HAP-1 (cell line): ENCODE data around the gene NOP14.

Experiments used
- DNase-seq, 2 experiments: peaks; one replicate each; pipeline ENCODE4 v3.0.0-alpha.2; 2016 to 2020; ENCODE audit warnings: low spot score in 2 of 2
- H3K27me3 ChIP-seq: fragments of 250-450 bp; sonication (Bioruptor Pico); 2 replicates; pipeline ENCODE4 v1.5.1; 2020; ENCODE audit warnings: low read depth, mild to moderate bottlenecking, moderate library complexity
- H3K36me3 ChIP-seq: fragments of 250-450 bp; sonication (Bioruptor Pico); replicated peaks from 2 replicates; pipeline ENCODE4 v1.5.1; 2020; ENCODE audit warnings: mild to moderate bottlenecking
- H3K4me1 ChIP-seq: fragments of 250-450 bp; sonication (Bioruptor Pico); 2 replicates; pipeline ENCODE4 v1.5.1; 2020; ENCODE audit warnings: mild to moderate bottlenecking
- H3K4me3 ChIP-seq: fragments of 250-450 bp; sonication (Bioruptor Pico); 2 replicates; pipeline ENCODE4 v1.5.1; 2020; ENCODE audit warnings: mild to moderate bottlenecking, moderate library complexity
- H3K9me3 ChIP-seq: fragments of 250-450 bp; sonication (Bioruptor Pico); 2 replicates; pipeline ENCODE4 v1.5.1; 2020; ENCODE audit warnings: mild to moderate bottlenecking, moderate library complexity
- in situ Hi-C: fragments of 300-500 bp; cut with MboI; formaldehyde crosslinking; loops from 3 replicates; pipeline ENCODE4 v1.14.3; 2020; ENCODE audit warnings: low sequenced_read_pairs, inconsistent platforms, mixed read lengths

NOP14 gene

DNA sequence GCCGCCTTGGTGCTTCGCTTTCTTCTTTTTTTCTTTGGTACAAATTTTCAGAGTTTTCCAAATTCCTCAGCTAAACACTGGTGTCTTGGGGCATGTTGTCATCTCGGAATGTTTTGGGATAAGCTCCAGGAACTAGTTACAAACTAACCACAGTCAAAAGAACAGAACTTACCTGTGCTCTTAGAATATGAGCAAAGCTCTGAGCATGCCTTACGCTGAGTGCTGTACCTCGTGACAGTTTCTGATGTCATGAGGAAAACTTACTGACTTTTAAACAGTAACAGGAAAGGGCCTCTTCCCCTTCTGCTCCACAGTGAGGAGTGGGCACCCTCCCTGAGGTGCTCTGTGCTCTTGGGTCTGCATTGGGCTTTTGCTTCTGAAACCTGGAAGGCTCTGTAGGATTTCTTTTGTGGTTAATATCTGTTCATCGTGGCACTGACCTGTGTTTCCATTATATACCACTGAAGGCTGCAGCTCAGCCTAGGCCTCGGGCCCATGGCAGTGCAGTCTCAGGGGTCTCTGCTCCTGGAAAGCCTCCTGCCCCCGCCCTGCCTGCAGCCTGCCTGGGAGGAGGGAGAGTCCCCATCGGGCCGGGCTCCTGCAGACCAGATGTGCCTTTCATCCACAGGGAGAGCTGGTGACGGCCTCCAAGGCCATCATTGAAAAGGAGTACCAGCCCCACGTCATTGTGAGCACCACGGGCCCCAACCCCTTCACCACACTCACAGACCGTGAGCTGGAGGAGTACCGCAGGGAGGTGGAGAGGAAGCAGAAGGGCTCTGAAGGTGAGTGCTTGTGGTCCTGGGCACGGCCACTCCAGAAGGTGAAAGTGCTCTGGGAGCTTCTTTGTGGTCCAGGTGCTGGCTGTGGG lies 48.7 kb downstream of the NOP14 start:
- peaks cover 44% of the 10 kb centered on the region for H3K36me3 ChIP-seq
- in situ Hi-C loops: no loop called here

GRCh38 chr4:2913168-2913567 lies 50.0 kb downstream of the NOP14 start:
- H3K4me1 ChIP-seq: no peaks in the 10 kb centered on the region
- peaks cover 52% of the 10 kb centered on the region for H3K36me3 ChIP-seq
- H3K4me3 ChIP-seq: no peak overlapping the region
- no peak for DNase-seq
- no peaks in the 10 kb centered on the region for H3K9me3 ChIP-seq
- H3K27me3 ChIP-seq: no peaks in the 10 kb centered on the region
- in situ Hi-C loops: no loop called here

More for the DNA sequence above, 48.7 kb downstream of the NOP14 start:
- Histone ChIP-seq H3K9me3 (no peaks in the 10 kb centered on the region), H3K4me1 (no peaks in the 10 kb centered on the region), H3K27me3 (no peaks in the 10 kb centered on the region), H3K4me3 (no peak overlapping the region)
- DNase-seq: no peak

DNA sequence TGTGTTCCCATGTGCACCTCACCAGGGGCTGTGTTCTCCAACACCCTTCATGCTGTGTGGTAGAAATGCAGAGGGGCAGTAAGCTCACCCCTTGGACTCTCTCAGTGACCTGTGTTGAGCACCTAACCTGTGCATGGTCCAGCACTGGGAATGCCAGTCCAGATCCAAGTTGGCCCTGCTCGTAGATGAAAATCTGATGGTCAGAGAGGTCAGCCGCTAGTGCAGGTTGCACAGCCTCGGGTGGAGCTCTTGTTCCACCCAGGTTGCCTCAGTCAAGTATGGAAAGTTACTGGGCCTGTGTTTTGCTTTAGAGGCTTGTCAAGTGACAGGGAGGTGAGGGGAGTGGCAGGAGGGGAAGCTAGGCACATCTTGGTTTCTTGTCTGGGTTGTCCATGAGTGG lies 51.3 kb downstream of the NOP14 start:
- peaks cover 60% of the 10 kb centered on the region for H3K36me3 ChIP-seq
- H3K27me3 ChIP-seq: no peaks in the 10 kb centered on the region
- DNase-seq: no peak
- H3K9me3 ChIP-seq: no peaks in the 10 kb centered on the region
- in situ Hi-C loops: no loop called here
- no peaks in the 10 kb centered on the region for H3K4me1 ChIP-seq
- no peak overlapping the region for H3K4me3 ChIP-seq

- H3K4me3 ChIP-seq: no peak overlapping the region
- no peaks in the 10 kb centered on the region for H3K9me3 ChIP-seq
- no peaks in the 10 kb centered on the region for H3K4me1 ChIP-seq
- DNase-seq: no peak
- H3K36me3 ChIP-seq: peaks cover 67% of the 10 kb centered on the region
- in situ Hi-C loops: no loop called here
- H3K27me3 ChIP-seq: no peaks in the 10 kb centered on the region
Measured at GRCh38 chr4:2910409-2910808, 52.8 kb downstream of the NOP14 start.

GRCh38 chr4:2909583-2909982 lies 53.6 kb downstream of the NOP14 start:
- H3K4me3 ChIP-seq: no peak overlapping the region
- no peaks in the 10 kb centered on the region for H3K27me3 ChIP-seq
- DNase-seq: no peak
- H3K4me1 ChIP-seq: no peaks in the 10 kb centered on the region
- H3K9me3 ChIP-seq: no peaks in the 10 kb centered on the region
- in situ Hi-C loops: no loop called here
- H3K36me3 ChIP-seq: peaks cover 67% of the 10 kb centered on the region

GRCh38 chr4:2908686-2909085 lies 54.5 kb downstream of the NOP14 start:
- no peak for DNase-seq
- Histone ChIP-seq H3K9me3 (no peaks in the 10 kb centered on the region), H3K27me3 (no peaks in the 10 kb centered on the region), H3K4me3 (no peak overlapping the region), H3K36me3 (peaks cover 71% of the 10 kb centered on the region), H3K4me1 (no peaks in the 10 kb centered on the region)
- in situ Hi-C loops: no loop called here

DNA sequence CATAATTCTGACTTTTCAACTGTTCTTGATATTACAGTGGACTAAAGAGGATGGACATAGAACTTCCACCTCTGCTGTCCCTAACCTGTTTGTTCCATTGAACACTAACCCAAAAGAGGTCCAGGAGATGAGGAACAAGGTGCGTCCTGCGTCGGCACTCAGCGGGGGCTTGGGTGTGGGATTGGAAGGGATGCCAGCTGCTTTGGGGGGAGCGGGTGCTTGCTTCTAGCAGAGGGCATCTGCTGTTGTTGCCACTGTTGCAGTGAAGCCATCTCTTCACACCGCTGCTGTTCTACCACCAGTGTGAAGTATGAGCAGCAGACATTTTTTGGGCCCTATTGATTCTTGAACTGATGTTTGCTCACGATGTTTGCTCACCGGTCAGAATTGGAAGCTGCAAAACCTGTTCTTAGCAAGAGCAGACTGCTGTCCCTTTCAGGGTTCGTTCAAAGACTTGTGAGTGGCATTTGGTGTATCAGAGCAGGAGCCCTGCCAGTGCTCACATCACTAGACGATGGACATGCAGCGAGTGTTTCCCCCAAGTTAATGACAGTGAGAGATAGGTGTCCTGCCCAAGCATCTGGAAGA lies 55.4 kb downstream of the NOP14 start:
- in situ Hi-C loops: no loop called here
- DNase-seq: no peak
- Histone ChIP-seq H3K27me3 (no peaks in the 10 kb centered on the region), H3K9me3 (no peaks in the 10 kb centered on the region), H3K36me3 (peaks cover 72% of the 10 kb centered on the region), H3K4me3 (no peak overlapping the region), H3K4me1 (no peaks in the 10 kb centered on the region)

- peaks cover 72% of the 10 kb centered on the region for H3K36me3 ChIP-seq
Measured at GRCh38 chr4:2907226-2907625, 56.0 kb downstream of the NOP14 start.

GRCh38 chr4:2906218-2906617 lies 57.0 kb downstream of the NOP14 start:
- Histone ChIP-seq H3K4me1 (no peaks in the 10 kb centered on the region), H3K9me3 (no peaks in the 10 kb centered on the region), H3K27me3 (no peaks in the 10 kb centered on the region), H3K4me3 (no peak overlapping the region), H3K36me3 (peaks cover 79% of the 10 kb centered on the region)
- in situ Hi-C loops: no loop called here
- DNase-seq: no peak

More at GRCh38 chr4:2907226-2907625, 56.0 kb downstream of the NOP14 start:
- DNase-seq: no peak
- in situ Hi-C loops: no loop called here
- Histone ChIP-seq H3K4me1 (no peaks in the 10 kb centered on the region), H3K9me3 (no peaks in the 10 kb centered on the region), H3K27me3 (no peaks in the 10 kb centered on the region), H3K4me3 (no peak overlapping the region)

DNA sequence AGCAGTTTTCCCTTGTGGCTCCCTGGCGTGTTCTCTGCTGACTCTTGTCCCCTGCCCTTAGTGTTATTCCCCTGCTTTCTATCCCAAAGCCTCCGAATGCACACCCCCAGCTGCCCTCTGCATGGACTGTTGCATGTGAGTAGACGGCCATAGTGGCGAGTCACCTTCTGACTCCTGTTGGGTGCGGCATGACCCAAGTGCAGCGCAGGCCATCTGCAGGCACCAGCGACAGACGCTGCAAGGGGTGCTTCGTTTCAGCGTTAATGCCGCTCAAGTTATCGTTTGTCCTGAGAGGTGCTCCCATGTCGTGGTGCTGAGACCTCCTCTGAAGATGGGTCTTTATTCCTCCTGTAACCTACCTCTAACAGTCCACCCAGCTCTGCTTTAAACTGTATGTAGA lies 57.7 kb downstream of the NOP14 start:
- no peaks in the 10 kb centered on the region for H3K4me1 ChIP-seq
- H3K36me3 ChIP-seq: peaks cover 80% of the 10 kb centered on the region
- H3K9me3 ChIP-seq: no peaks in the 10 kb centered on the region
- H3K27me3 ChIP-seq: no peaks in the 10 kb centered on the region
- in situ Hi-C loops: no loop called here
- no peak overlapping the region for H3K4me3 ChIP-seq
- no peak for DNase-seq

DNA sequence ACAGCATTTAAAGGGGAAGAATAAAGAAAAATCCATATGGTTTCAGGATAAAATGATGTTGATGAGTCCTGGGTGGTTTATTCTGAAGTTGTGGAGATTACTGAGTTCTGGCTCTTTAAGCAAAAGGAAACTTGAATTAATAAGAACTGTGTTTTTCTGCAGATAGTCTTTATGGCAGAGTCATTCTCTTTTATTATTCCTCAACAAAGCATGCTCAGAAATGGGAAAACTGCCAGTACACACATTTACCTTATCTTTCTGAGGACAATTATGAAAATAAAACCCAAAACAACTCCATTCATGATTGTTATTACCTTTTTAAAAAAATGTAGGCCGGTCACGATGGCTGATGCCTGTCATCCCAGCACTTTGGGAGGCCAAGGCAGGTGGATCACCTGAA lies 61.1 kb downstream of the NOP14 start:
- Histone ChIP-seq H3K36me3 (peaks cover 83% of the 10 kb centered on the region), H3K4me3 (no peak overlapping the region), H3K27me3 (no peaks in the 10 kb centered on the region), H3K4me1 (no peaks in the 10 kb centered on the region), H3K9me3 (no peaks in the 10 kb centered on the region)
- in situ Hi-C loops: no loop called here
- no peak for DNase-seq

GRCh38 chr4:2901186-2901585 lies 62.0 kb downstream of the NOP14 start:
- in situ Hi-C loops: no loop called here
- H3K36me3 ChIP-seq: peaks cover 81% of the 10 kb centered on the region

DNA sequence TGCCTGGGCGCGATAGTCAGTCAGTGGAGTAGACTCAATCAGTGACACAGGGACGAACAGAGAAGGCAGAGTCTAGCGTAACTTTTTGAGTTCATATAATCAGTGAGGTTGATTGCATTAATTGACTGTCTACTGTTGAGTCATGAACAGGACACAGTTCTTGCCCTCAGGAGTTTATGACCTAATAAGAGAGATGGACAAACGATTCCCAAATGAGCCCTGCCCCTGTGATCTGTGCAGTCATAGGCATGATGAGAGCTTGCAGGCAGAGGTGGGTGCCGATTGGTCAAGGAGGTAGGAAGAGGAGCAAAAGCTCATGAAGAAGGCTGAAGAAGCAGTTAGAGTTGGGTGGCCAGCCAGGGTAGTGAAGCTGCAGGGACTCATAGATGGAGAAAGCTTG lies 62.5 kb downstream of the NOP14 start:
- H3K36me3 ChIP-seq: peaks cover 78% of the 10 kb centered on the region
- H3K4me3 ChIP-seq: no peak overlapping the region
- no peak for DNase-seq
- H3K27me3 ChIP-seq: no peaks in the 10 kb centered on the region
- no peaks in the 10 kb centered on the region for H3K9me3 ChIP-seq
- H3K4me1 ChIP-seq: no peaks in the 10 kb centered on the region
- in situ Hi-C loops: no loop called here

More at GRCh38 chr4:2901186-2901585, 62.0 kb downstream of the NOP14 start:
- H3K27me3 ChIP-seq: no peaks in the 10 kb centered on the region
- H3K9me3 ChIP-seq: no peaks in the 10 kb centered on the region
- H3K4me3 ChIP-seq: no peak overlapping the region
- no peaks in the 10 kb centered on the region for H3K4me1 ChIP-seq
- no peak for DNase-seq

- Histone ChIP-seq H3K27me3 (no peaks in the 10 kb centered on the region), H3K4me3 (no peak overlapping the region), H3K4me1 (no peaks in the 10 kb centered on the region), H3K36me3 (peaks cover 72% of the 10 kb centered on the region), H3K9me3 (no peaks in the 10 kb centered on the region)
- in situ Hi-C loops: no loop called here
- no peak for DNase-seq
Measured at GRCh38 chr4:2898001-2898400, 65.2 kb downstream of the NOP14 start.
